ENCODE results near the gene ERCC1.
"Not testable (repeated sequence)": the region's sequence is repeated elsewhere in the genome, so short reads cannot be mapped to it uniquely, and the experiment has no call there.

ERCC1 gene

GRCh38 chr19:45417151-45417550 lies 6.6 kb downstream of the ERCC1 start:
- no peak overlapping the region for H2AFZ ChIP-seq (ENCODE audit: low read depth, low read length)
- H3K4me1 ChIP-seq (ENCODE audit: insufficient read depth, low read length): no peaks in the 10 kb centered on the region
- H3K4me3 ChIP-seq (ENCODE audit: low read length): no peak overlapping the region
- H3K9me3 ChIP-seq (ENCODE audit: low read length): no peaks in the 10 kb centered on the region
- no peaks in the 10 kb centered on the region for H3K27me3 ChIP-seq (ENCODE audit: insufficient read depth, low read length)
- peaks cover 70% of the 10 kb centered on the region for H3K36me3 ChIP-seq (ENCODE audit: insufficient read depth, low read length)

- no peaks in the 10 kb centered on the region for H3K9me3 ChIP-seq (ENCODE audit: low read length)
- no peak overlapping the region for H3K4me3 ChIP-seq (ENCODE audit: low read length)
- no peaks in the 10 kb centered on the region for H3K4me1 ChIP-seq (ENCODE audit: insufficient read depth, low read length)
- H3K36me3 ChIP-seq (ENCODE audit: insufficient read depth, low read length): peaks cover 55% of the 10 kb centered on the region
- no peaks in the 10 kb centered on the region for H3K27me3 ChIP-seq (ENCODE audit: insufficient read depth, low read length)
- H2AFZ ChIP-seq (ENCODE audit: low read depth, low read length): no peak overlapping the region
Observed at GRCh38 chr19:45414468-45414867, 9.2 kb downstream of the ERCC1 start.

GRCh38 chr19:45413497-45413896 lies 10.2 kb downstream of the ERCC1 start:
- Histone ChIP-seq H3K4me3 (ENCODE audit: low read length) (no peak overlapping the region), H2AFZ (ENCODE audit: low read depth, low read length) (no peak overlapping the region), H3K27me3 (ENCODE audit: insufficient read depth, low read length) (no peaks in the 10 kb centered on the region), H3K9me3 (ENCODE audit: low read length) (no peaks in the 10 kb centered on the region), H3K4me1 (ENCODE audit: insufficient read depth, low read length) (no peaks in the 10 kb centered on the region), H3K36me3 (ENCODE audit: insufficient read depth, low read length) (peaks cover 47% of the 10 kb centered on the region)

GRCh38 chr19:45410330-45410729 lies 13.4 kb downstream of the ERCC1 start:
- H2AFZ ChIP-seq (ENCODE audit: low read depth, low read length); H3K4me3 ChIP-seq (ENCODE audit: low read length); H3K4me1 ChIP-seq (ENCODE audit: insufficient read depth, low read length); H3K9me3 ChIP-seq (ENCODE audit: low read length); H3K27me3 ChIP-seq (ENCODE audit: insufficient read depth, low read length): not testable (repeated sequence)
- peaks cover 25% of the 10 kb centered on the region for H3K36me3 ChIP-seq (ENCODE audit: insufficient read depth, low read length)

DNA sequence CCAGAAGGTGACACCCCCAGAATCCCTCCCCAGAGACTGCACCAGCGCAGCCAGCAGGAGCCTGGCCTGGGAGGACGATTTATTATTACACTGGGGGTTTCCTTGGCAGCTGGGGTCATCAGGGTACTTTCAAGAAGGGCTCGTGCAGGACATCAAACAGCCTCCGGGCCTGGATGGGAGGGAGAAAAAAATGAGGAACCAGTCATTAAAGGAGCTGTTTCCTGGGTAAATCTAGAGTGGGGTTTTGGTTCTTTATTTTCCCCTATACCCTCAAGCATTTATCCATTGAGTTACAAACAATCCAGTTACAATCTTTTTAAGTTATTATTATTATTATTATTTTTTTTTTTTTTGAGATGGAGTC lies 14.2 kb downstream of the ERCC1 start:
- no peak overlapping the region for H2AFZ ChIP-seq (ENCODE audit: low read depth, low read length)
- no peaks in the 10 kb centered on the region for H3K9me3 ChIP-seq (ENCODE audit: low read length)
- peaks cover 21% of the 10 kb centered on the region for H3K36me3 ChIP-seq (ENCODE audit: insufficient read depth, low read length)
- no peaks in the 10 kb centered on the region for H3K27me3 ChIP-seq (ENCODE audit: insufficient read depth, low read length)
- H3K4me3 ChIP-seq (ENCODE audit: low read length): no peak overlapping the region
- peaks cover 10% of the 10 kb centered on the region for H3K4me1 ChIP-seq (ENCODE audit: insufficient read depth, low read length)

GRCh38 chr19:45408830-45409556 lies 14.7 kb downstream of the ERCC1 start:
- Histone ChIP-seq H2AFZ (ENCODE audit: low read depth, low read length) (no peak overlapping the region), H3K4me1 (ENCODE audit: insufficient read depth, low read length) (peaks cover 10% of the 10 kb centered on the region), H3K4me3 (ENCODE audit: low read length) (no peak overlapping the region), H3K27me3 (ENCODE audit: insufficient read depth, low read length) (peaks cover 4% of the 10 kb centered on the region), H3K36me3 (ENCODE audit: insufficient read depth, low read length) (peaks cover 16% of the 10 kb centered on the region), H3K9me3 (ENCODE audit: low read length) (no peaks in the 10 kb centered on the region)

DNA sequence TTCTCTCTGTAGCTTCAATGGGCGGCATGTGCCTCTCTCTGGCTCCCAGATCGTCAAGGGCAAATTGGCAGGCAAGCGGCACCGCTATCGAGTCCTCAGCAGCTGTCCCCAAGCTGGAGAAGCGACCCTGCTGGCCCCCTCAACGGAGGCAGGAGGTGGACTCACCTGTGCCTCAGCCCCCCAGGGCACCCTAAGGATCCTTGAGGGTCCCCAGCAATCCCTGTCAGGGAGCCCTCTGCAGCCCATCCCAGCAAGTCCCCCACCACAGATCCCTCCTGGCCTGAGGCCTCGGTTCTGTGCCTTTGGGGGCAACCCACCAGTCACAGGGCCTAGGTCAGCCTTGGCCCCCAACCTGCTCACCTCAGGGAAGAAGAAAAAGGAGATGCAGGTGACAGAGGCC lies 15.6 kb downstream of the ERCC1 start:
- H3K4me3 ChIP-seq (ENCODE audit: low read length): no peak overlapping the region
- no peaks in the 10 kb centered on the region for H3K9me3 ChIP-seq (ENCODE audit: low read length)
- H2AFZ ChIP-seq (ENCODE audit: low read depth, low read length): no peak overlapping the region
- peaks cover 15% of the 10 kb centered on the region for H3K4me1 ChIP-seq (ENCODE audit: insufficient read depth, low read length)
- peaks cover 10% of the 10 kb centered on the region for H3K27me3 ChIP-seq (ENCODE audit: insufficient read depth, low read length)
- peaks cover 8% of the 10 kb centered on the region for H3K36me3 ChIP-seq (ENCODE audit: insufficient read depth, low read length)

- not testable (repeated sequence) for H3K36me3 ChIP-seq (ENCODE audit: insufficient read depth, low read length); H3K9me3 ChIP-seq (ENCODE audit: low read length); H2AFZ ChIP-seq (ENCODE audit: low read depth, low read length)
- Histone ChIP-seq H3K4me3 (ENCODE audit: low read length) (peak overlapping the region; percentile 58), H3K4me1 (ENCODE audit: insufficient read depth, low read length) (peaks cover 15% of the 10 kb centered on the region), H3K27me3 (ENCODE audit: insufficient read depth, low read length) (peaks cover 10% of the 10 kb centered on the region)
Observed at GRCh38 chr19:45407585-45407984, 16.1 kb downstream of the ERCC1 start.

GRCh38 chr19:45407091-45407375 lies 16.7 kb downstream of the ERCC1 start:
- peaks cover 15% of the 10 kb centered on the region for H3K4me1 ChIP-seq (ENCODE audit: insufficient read depth, low read length)
- no peak overlapping the region for H2AFZ ChIP-seq (ENCODE audit: low read depth, low read length)
- no peaks in the 10 kb centered on the region for H3K9me3 ChIP-seq (ENCODE audit: low read length)
- H3K27me3 ChIP-seq (ENCODE audit: insufficient read depth, low read length): peaks cover 10% of the 10 kb centered on the region
- peak overlapping the region; percentile 58 for H3K4me3 ChIP-seq (ENCODE audit: low read length)
- peaks cover 4% of the 10 kb centered on the region for H3K36me3 ChIP-seq (ENCODE audit: insufficient read depth, low read length)

- peak within 1 kb of the TSS; percentile 58 for H3K4me3 ChIP-seq (ENCODE audit: low read length)
- peak within 1 kb of the TSS; percentile 87 for H2AFZ ChIP-seq (ENCODE audit: low read depth, low read length)
- H3K27me3 ChIP-seq (ENCODE audit: insufficient read depth, low read length): peaks cover 10% of the 10 kb centered on the region
- H3K9me3 ChIP-seq (ENCODE audit: low read length): no peaks in the 10 kb centered on the region
- H3K4me1 ChIP-seq (ENCODE audit: insufficient read depth, low read length): peaks cover 15% of the 10 kb centered on the region
- H3K36me3 ChIP-seq (ENCODE audit: insufficient read depth, low read length): peaks cover 4% of the 10 kb centered on the region
Observed at GRCh38 chr19:45406226-45407090, 17.3 kb downstream of the ERCC1 start, which contains the start of gene POLR1G. Gene POLR1G, plus strand, starts transcription at chr19:45406644. Its CDS starts 53 bp downstream, at chr19:45406697.

GRCh38 chr19:45405435-45406225 lies 18.1 kb downstream of the ERCC1 start:
- Histone ChIP-seq H2AFZ (ENCODE audit: low read depth, low read length) (peak overlapping the region; percentile 87), H3K36me3 (ENCODE audit: insufficient read depth, low read length) (no peaks in the 10 kb centered on the region), H3K9me3 (ENCODE audit: low read length) (no peaks in the 10 kb centered on the region), H3K4me1 (ENCODE audit: insufficient read depth, low read length) (peaks cover 15% of the 10 kb centered on the region), H3K4me3 (ENCODE audit: low read length) (peak overlapping the region; percentile 58), H3K27me3 (ENCODE audit: insufficient read depth, low read length) (peaks cover 10% of the 10 kb centered on the region)

DNA sequence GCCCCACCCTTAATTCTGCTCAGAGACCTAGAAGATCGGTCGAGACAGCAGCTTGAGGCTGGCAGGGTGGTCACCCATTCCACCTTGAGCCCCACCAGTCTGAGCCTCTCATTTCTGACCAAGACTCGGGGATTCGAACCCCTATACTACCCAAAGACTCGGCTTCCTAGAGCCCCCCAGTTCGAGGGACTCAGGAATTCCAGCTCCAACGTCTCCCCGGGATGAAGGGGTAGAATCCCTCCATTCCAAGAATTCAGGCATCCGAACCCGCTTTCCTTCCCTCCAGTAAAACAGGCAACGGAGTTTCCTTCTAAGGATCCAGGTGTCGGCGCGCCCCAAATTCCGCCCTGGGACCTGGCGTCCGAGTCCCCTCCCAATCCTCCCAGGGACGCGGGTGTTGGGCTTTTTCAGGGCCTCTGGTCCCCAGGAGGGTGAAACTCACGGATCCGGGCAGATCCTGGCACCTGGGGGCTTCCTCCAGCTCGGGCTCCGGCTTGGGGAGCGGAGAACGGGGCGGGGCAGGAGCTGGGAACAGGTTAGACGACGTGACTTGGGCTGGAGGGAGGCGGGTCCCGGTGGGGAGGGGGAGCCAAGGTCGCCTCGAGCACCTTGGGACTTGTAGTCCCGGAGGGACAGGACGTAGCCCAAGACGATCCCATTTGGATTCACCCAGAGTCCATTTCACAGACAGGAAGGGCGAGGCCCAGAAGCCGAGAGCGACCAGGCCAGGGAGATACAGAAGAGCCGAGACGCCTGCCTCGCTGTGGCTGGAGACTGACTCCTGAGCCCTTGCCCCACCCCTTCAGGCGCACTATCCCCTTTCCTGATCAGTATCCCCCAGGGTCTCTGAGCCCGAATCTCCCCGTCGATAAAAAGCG lies 18.9 kb downstream of the ERCC1 start, which contains the start of gene PPP1R13L:
TSS of gene PPP1R13L (minus strand) at position 513 of the 878 bp plus-strand sequence. CDS start 6,751 bp downstream, outside the sequence.
- no peaks in the 10 kb centered on the region for H3K36me3 ChIP-seq (ENCODE audit: insufficient read depth, low read length)
- H3K4me1 ChIP-seq (ENCODE audit: insufficient read depth, low read length): peaks cover 15% of the 10 kb centered on the region
- H3K4me3 ChIP-seq (ENCODE audit: low read length): peak within 1 kb of the TSS; percentile 58
- peaks cover 10% of the 10 kb centered on the region for H3K27me3 ChIP-seq (ENCODE audit: insufficient read depth, low read length)
- H2AFZ ChIP-seq (ENCODE audit: low read depth, low read length): peak within 1 kb of the TSS; percentile 87
- H3K9me3 ChIP-seq (ENCODE audit: low read length): no peaks in the 10 kb centered on the region
